Right cardiac atrium (tissue), 5 donors: Measurements from ENCODE around the gene ERCC6L2. TPM values are rescaled to one million over a fixed set of nuclear protein-coding genes. Genes with fewer than 3 reads are reported as not detected.

ENCODE experiments used
- ATAC-seq, 2 donors: fragments of 200-7000 bp; cut with Tn5 transposase; one replicate each; pipeline versions ENCODE4 v1.8.0 to v1.9.1; 2020; ENCODE audit warnings: moderate library complexity in 2 of 2, mild to moderate bottlenecking in 1 of 2
- DNase-seq, 3 donors: peaks; one replicate each; pipeline ENCODE4 v3.0.0-alpha.2; 2020
- H3K27ac ChIP-seq: one replicate; pipeline ENCODE4 v1.5.1; 2013; ENCODE audit warnings: mild to moderate bottlenecking, low read length, control low read depth, moderate library complexity
- H3K27me3 ChIP-seq: one replicate; pipeline ENCODE4 v1.6.1; 2013; ENCODE audit not compliant: control insufficient read depth, insufficient read depth
- H3K4me1 ChIP-seq: one replicate; pipeline ENCODE4 v1.6.1; 2013; ENCODE audit warnings: low read length; ENCODE audit not compliant: control insufficient read depth, insufficient read depth
- H3K4me3 ChIP-seq: one replicate; pipeline ENCODE4 v1.5.1; 2013; ENCODE audit warnings: low read length, control low read depth
- H3K9me3 ChIP-seq: one replicate; pipeline ENCODE4 v1.6.1; 2013; ENCODE audit warnings: low read length; ENCODE audit not compliant: control insufficient read depth
- WGBS: extraction: QIAGEN DNeasy Blood & Tissue Kit; methylation state at CpG from one replicate; pipeline ENCODE4 v1.1.7; 2013; 5-methylcytosine and 5-hydroxymethylcytosine counted together
- intact Hi-C, 4 donors: fragments of 100-400 bp; cut with DNase I; formaldehyde crosslinking; loops; one replicate each; pipeline versions ENCODE4 v1.11.0 to v1.14.0; 2022 to 2023
- polyA plus RNA-seq: library from polyadenylated mRNA; stranded (reverse); fragments of 200-250 nt; gene quantifications from one replicate; pipeline ENCODE4 v1.2.3, GENCODE V29; 2013
- total RNA-seq, 4 donors: library from RNA; stranded (reverse); fragmentation: NEBNext Ultra II Directional; extraction: Animal tissue kit (Norgen Biotek cat#: 25700); gene quantifications; one replicate each; pipeline ENCODE4 v1.2.1, GENCODE V29; 2021
- donor health status: healthy with polysubstance abuse.
- donor health status: DM: no; HTN: yes; CAD: no.
- donor health status: DM: no; HTN: no; CAD: no.
- donor health status: DM: no; HTN: yes; CAD: no; lungs with severe emphysema.
- donor health status: DM: yes; HTN: yes; CAD: no.

Gene ERCC6L2
- total and polyA plus RNA-seq, 5 donors, result 6.8 to 41.0 (median 34.4) TPM

- H3K9me3 ChIP-seq, result no peaks in the 10 kb centered on the region
- no peak overlapping the region for H3K4me3 ChIP-seq
- no peak overlapping the region for H3K27ac ChIP-seq
- intact Hi-C loops, result no loop called here
- ATAC-seq, result no peak
- no peaks in the 10 kb centered on the region for H3K27me3 ChIP-seq
- no peak for DNase-seq
- 94% methylated on average over 1 of the region's 1 CpG for WGBS
- H3K4me1 ChIP-seq, result peaks cover 3% of the 10 kb centered on the region
Measured at GRCh38 chr9:95870906-95871305, 4.6 kb upstream of the ERCC6L2 start.

- H3K27me3 ChIP-seq, result no peaks in the 10 kb centered on the region
- peak overlapping the region; percentile 98 for H3K27ac ChIP-seq
- peaks cover 3% of the 10 kb centered on the region for H3K4me1 ChIP-seq
- 26% methylated on average over 10 of the region's 10 CpGs for WGBS
- intact Hi-C loops, result no loop called here
- H3K4me3 ChIP-seq, result no peak overlapping the region
- no peak for DNase-seq
- no peaks in the 10 kb centered on the region for H3K9me3 ChIP-seq
- no peak for ATAC-seq
Measured at GRCh38 chr9:95874303-95874988, 1.0 kb upstream of the ERCC6L2 start.

GRCh38 chr9:95874989-95875304 is 544 bp upstream of the ERCC6L2 start:
- WGBS, result under 1% methylated on average over 20 of the region's 20 CpGs
- ATAC-seq (peak; percentile 56 to 64), DNase-seq (peak; percentile 63 to 86 (median 83))
- no peak overlapping the region for H3K4me3 ChIP-seq
- no peaks in the 10 kb centered on the region for H3K27me3 ChIP-seq
- no peaks in the 10 kb centered on the region for H3K9me3 ChIP-seq
- intact Hi-C loops, result no loop called here
- H3K27ac ChIP-seq, result peak overlapping the region; percentile 98
- H3K4me1 ChIP-seq, result peaks cover 3% of the 10 kb centered on the region

GRCh38 chr9:95876138-95876444 is 600 bp downstream of the ERCC6L2 start:
- WGBS, result 1% methylated on average over 9 of the region's 9 CpGs
- ATAC-seq (no peak), DNase-seq (no peak)
- H3K4me1 ChIP-seq, result peaks cover 3% of the 10 kb centered on the region
- peak overlapping the region; percentile 98 for H3K27ac ChIP-seq
- intact Hi-C loops, result no loop called here
- no peak overlapping the region for H3K4me3 ChIP-seq
- no peaks in the 10 kb centered on the region for H3K9me3 ChIP-seq
- no peaks in the 10 kb centered on the region for H3K27me3 ChIP-seq

- intact Hi-C loops, result no loop called here
- Histone ChIP-seq H3K4me1 (peaks cover 3% of the 10 kb centered on the region), H3K27ac (no peak overlapping the region), H3K27me3 (no peaks in the 10 kb centered on the region), H3K9me3 (no peaks in the 10 kb centered on the region), H3K4me3 (no peak overlapping the region)
- WGBS, result 30% methylated on average over 3 of the region's 3 CpGs
- ATAC-seq (no peak), DNase-seq (no peak)
Measured at GRCh38 chr9:95876595-95876994, 1.1 kb downstream of the ERCC6L2 start.

GRCh38 chr9:95877984-95878383 is 2.5 kb downstream of the ERCC6L2 start:
- no peak for ATAC-seq
- no peak overlapping the region for H3K27ac ChIP-seq
- no peak overlapping the region for H3K4me3 ChIP-seq
- 100% methylated on average over 1 of the region's 1 CpG for WGBS
- no peaks in the 10 kb centered on the region for H3K9me3 ChIP-seq
- no peaks in the 10 kb centered on the region for H3K27me3 ChIP-seq
- H3K4me1 ChIP-seq, result peaks cover 3% of the 10 kb centered on the region
- no peak for DNase-seq
- intact Hi-C loops, result no loop called here

GRCh38 chr9:95879591-95879990 is 4.1 kb downstream of the ERCC6L2 start:
- Histone ChIP-seq H3K27ac (no peak overlapping the region), H3K27me3 (no peaks in the 10 kb centered on the region), H3K4me3 (no peak overlapping the region), H3K4me1 (peaks cover under 1% of the 10 kb centered on the region), H3K9me3 (no peaks in the 10 kb centered on the region)
- intact Hi-C loops, result no loop called here
- no peak for DNase-seq
- ATAC-seq, result no peak

GRCh38 chr9:95880021-95880690 is 4.7 kb downstream of the ERCC6L2 start:
- no peak for ATAC-seq
- no peaks in the 10 kb centered on the region for H3K9me3 ChIP-seq
- H3K27ac ChIP-seq, result no peak overlapping the region
- no peaks in the 10 kb centered on the region for H3K27me3 ChIP-seq
- DNase-seq, result no peak
- H3K4me3 ChIP-seq, result no peak overlapping the region
- intact Hi-C loops, result no loop called here
- no peaks in the 10 kb centered on the region for H3K4me1 ChIP-seq
- WGBS, result 61% methylated on average over 4 of the region's 4 CpGs

- no peak overlapping the region for H3K4me3 ChIP-seq
- no peak overlapping the region for H3K27ac ChIP-seq
- H3K9me3 ChIP-seq, result no peaks in the 10 kb centered on the region
- H3K4me1 ChIP-seq, result no peaks in the 10 kb centered on the region
- WGBS, result 94% methylated on average over 1 of the region's 1 CpG
- DNase-seq (no peak), ATAC-seq (no peak)
- intact Hi-C loops, result no loop called here
- no peaks in the 10 kb centered on the region for H3K27me3 ChIP-seq
Measured at GRCh38 chr9:95887926-95888497, 12.5 kb downstream of the ERCC6L2 start.

GRCh38 chr9:95890594-95890993 is 15.1 kb downstream of the ERCC6L2 start:
- H3K4me1 ChIP-seq, result no peaks in the 10 kb centered on the region
- ATAC-seq (no peak), DNase-seq (no peak)
- H3K9me3 ChIP-seq, result no peaks in the 10 kb centered on the region
- intact Hi-C loops, result no loop called here
- no peak overlapping the region for H3K4me3 ChIP-seq
- no peaks in the 10 kb centered on the region for H3K27me3 ChIP-seq
- H3K27ac ChIP-seq, result no peak overlapping the region
- 98% methylated on average over 4 of the region's 4 CpGs for WGBS

- DNase-seq (no peak), ATAC-seq (no peak)
- Histone ChIP-seq H3K4me3 (no peak overlapping the region), H3K4me1 (no peaks in the 10 kb centered on the region), H3K27me3 (no peaks in the 10 kb centered on the region), H3K27ac (no peak overlapping the region), H3K9me3 (no peaks in the 10 kb centered on the region)
- intact Hi-C loops, result no loop called here
- 98% methylated on average over 8 of the region's 8 CpGs for WGBS
Measured at GRCh38 chr9:95891067-95891671, 15.7 kb downstream of the ERCC6L2 start.
